HG03103 (cell line): ENCODE data around the gene TSPAN17.

Experiments used
- ATAC-seq: cut with Tn5 transposase; IDR thresholded peaks from one replicate; pipeline ENCODE4 v1.9.1; 2021; ENCODE audit warnings: low read depth; ENCODE audit not compliant: unreplicated experiment

Gene TSPAN17

GRCh38 chr5:176639981-176640380, 7.3 kb upstream of the TSPAN17 start:
- ATAC-seq, result no peak

- no peak for ATAC-seq
Observed at GRCh38 chr5:176640616-176641015, 6.7 kb upstream of the TSPAN17 start.

GRCh38 chr5:176642675-176643490, 4.4 kb upstream of the TSPAN17 start:
- no peak for ATAC-seq

GRCh38 chr5:176643491-176644219, 3.6 kb upstream of the TSPAN17 start:
- ATAC-seq, result no peak

- ATAC-seq, result no peak
Observed at GRCh38 chr5:176644294-176644693, 3.0 kb upstream of the TSPAN17 start.

GRCh38 chr5:176644878-176645670, 2.2 kb upstream of the TSPAN17 start:
- ATAC-seq, result no peak

GRCh38 chr5:176646049-176646706, 1.1 kb upstream of the TSPAN17 start:
- no peak for ATAC-seq

GRCh38 chr5:176646707-176647029, 616 bp upstream of the TSPAN17 start:
- peak; percentile 7 for ATAC-seq

GRCh38 chr5:176647843-176648473, 674 bp downstream of the TSPAN17 start:
- ATAC-seq, result no peak

GRCh38 chr5:176648474-176649194, 1.4 kb downstream of the TSPAN17 start:
- ATAC-seq, result no peak

GRCh38 chr5:176650354-176650884, 3.1 kb downstream of the TSPAN17 start:
- ATAC-seq, result no peak

GRCh38 chr5:176651472-176651980, 4.2 kb downstream of the TSPAN17 start:
- ATAC-seq, result no peak

- no peak for ATAC-seq
Observed at GRCh38 chr5:176652136-176652535, 4.9 kb downstream of the TSPAN17 start.

GRCh38 chr5:176653401-176654385, 6.4 kb downstream of the TSPAN17 start:
- ATAC-seq, result no peak

- ATAC-seq, result no peak
Observed at GRCh38 chr5:176654856-176655255, 7.6 kb downstream of the TSPAN17 start.

GRCh38 chr5:176656467-176656990, 9.2 kb downstream of the TSPAN17 start:
- ATAC-seq, result no peak

GRCh38 chr5:176658007-176658599, 10.8 kb downstream of the TSPAN17 start:
- ATAC-seq, result peak; percentile 48
